ENCODE results near the gene RNU2-1. TPM values are rescaled to one million over a fixed set of nuclear protein-coding genes. Genes with fewer than 3 reads are reported as not detected.

RNU2-1 gene
- total RNA-seq, 4 donors from 2014 or later: not detected

DNA sequence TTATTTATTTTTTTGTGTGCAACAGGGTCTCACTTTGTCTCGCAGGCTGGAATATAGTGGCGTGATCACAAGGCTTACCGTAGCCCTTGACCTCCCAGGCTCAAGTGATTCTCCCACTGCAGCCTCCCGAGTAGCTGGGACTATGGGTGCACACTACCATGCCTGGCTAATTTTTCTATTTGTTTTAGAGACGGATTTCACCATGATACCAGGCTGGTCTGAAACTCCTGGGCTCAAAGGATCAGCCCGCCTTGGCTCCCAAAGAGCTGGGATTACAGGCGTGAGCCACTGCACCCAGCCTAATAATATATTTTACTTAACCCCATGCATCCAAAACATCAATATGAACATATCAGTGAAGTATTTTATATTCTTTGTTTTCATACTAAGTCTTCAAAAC, 7.4 kb downstream of the RNU2-1 start:
- TF ChIP-seq POLR2A (IDR thresholded peaks at IDR 0.05) (no peak), CTCF (IDR thresholded peaks at IDR 0.05) (no peak), POLR2AphosphoS5 (IDR thresholded peaks at IDR 0.05) (no peak), EP300 (IDR thresholded peaks at IDR 0.05) (no peak)
- Histone ChIP-seq H3K27me3 (no peaks in the 10 kb centered on the region), H3K27ac (no peak overlapping the region), H3K4me1 (no peaks in the 10 kb centered on the region), H3K36me3 (peaks cover 4% of the 10 kb centered on the region), H3K9me3 (no peaks in the 10 kb centered on the region), H3K4me3 (no peak overlapping the region)
- WGBS: 89% methylated on average over 7 of the region's 7 CpGs
- peak in 1 of 2 donors; percentile 26 for DNase-seq (ENCODE audit: low spot score in 2 of 2)

- Histone ChIP-seq H3K4me1 (no peaks in the 10 kb centered on the region), H3K27ac (no peak overlapping the region), H3K4me3 (no peak overlapping the region), H3K36me3 (peaks cover 4% of the 10 kb centered on the region), H3K27me3 (no peaks in the 10 kb centered on the region), H3K9me3 (no peaks in the 10 kb centered on the region)
- 75% methylated on average over 3 of the region's 7 CpGs for WGBS
- no peak for TF ChIP-seq POLR2AphosphoS5 (IDR thresholded peaks at IDR 0.05)
- TF ChIP-seq EP300 (IDR thresholded peaks at IDR 0.05): no peak
- no peak for TF ChIP-seq CTCF (IDR thresholded peaks at IDR 0.05)
- no peak for TF ChIP-seq POLR2A (IDR thresholded peaks at IDR 0.05)
- peak; percentile 32 to 44 for DNase-seq (ENCODE audit: low spot score in 2 of 2)
These were observed 9.6 kb downstream of the RNU2-1 start for GRCh38 chr17:43224146-43224705.

DNA sequence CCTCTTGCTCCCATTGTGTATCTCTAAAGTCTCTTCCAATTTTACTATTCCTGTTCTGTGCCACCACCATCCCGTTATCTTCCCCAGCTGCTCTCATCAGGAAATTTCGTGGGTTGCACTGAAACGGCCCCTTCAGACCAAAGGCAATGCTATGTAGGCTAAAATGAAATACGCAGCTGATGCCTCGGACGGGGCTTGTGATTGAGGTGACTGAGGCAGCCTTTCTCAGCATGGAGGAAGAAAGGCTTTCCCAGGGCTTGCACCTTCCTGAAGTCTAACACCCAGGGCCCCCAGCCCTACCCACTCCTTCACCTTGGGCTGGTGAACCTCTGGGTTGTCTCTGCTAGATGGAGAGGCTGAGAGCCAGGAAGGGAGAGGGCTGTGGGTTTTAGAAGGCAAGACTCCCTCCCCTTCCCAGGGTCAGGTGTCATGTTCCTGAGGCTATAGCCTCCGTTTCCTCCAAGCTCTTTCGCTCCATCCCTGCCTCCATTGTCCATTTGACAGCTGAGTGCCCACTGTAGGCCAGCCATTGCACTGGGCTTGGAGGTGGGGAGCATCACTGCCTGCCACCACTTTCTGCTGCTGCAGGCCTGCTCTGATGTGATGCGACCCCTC, 13.2 kb downstream of the RNU2-1 start:
- DNase-seq (ENCODE audit: low spot score in 2 of 2): peak in 1 of 2 donors; percentile 44
- no peak for TF ChIP-seq POLR2AphosphoS5 (IDR thresholded peaks at IDR 0.05)
- no peak for TF ChIP-seq CTCF (IDR thresholded peaks at IDR 0.05)
- no peak for TF ChIP-seq POLR2A (IDR thresholded peaks at IDR 0.05)
- no peak for TF ChIP-seq EP300 (IDR thresholded peaks at IDR 0.05)
- Histone ChIP-seq H3K27me3 (no peaks in the 10 kb centered on the region), H3K9me3 (no peaks in the 10 kb centered on the region), H3K27ac (no peak overlapping the region), H3K4me3 (no peak overlapping the region), H3K4me1 (no peaks in the 10 kb centered on the region), H3K36me3 (peaks cover 24% of the 10 kb centered on the region)
- WGBS: 89% methylated on average over 9 of the region's 9 CpGs

DNA sequence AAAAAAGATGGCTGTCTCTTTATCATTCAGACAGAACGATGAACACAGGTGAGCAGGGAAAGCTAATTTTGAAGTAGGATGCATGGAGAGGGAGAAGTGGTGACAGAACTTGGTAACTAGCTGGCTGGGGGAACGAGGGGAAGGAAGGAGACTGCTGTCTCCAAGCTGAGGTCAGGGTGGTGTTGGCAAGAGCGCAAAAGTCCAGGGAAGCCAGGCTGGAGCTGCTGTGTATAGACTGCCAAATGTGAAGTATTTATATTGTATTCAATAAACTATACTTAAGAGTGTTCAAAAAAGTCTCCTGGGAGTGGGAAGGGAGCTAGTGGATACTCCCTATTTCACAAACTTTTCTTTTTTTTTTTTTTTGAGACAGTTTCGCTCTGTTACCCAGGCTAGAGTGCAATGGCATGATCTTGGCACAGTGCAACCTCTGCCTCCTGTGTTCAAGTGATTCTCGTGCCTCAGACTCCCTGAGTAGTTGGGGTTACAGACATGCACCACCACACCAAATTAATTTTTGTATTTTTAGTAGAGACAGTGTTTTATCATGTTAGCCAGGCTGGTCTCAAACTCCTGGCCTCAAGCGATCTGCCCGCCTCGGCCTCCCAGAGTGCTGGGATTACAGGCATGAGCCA, 13.9 kb downstream of the RNU2-1 start:
- no peak overlapping the region for H3K27ac ChIP-seq
- H3K4me1 ChIP-seq: no peaks in the 10 kb centered on the region
- no peak overlapping the region for H3K4me3 ChIP-seq
- peaks cover 26% of the 10 kb centered on the region for H3K36me3 ChIP-seq
- TF ChIP-seq EP300 (IDR thresholded peaks at IDR 0.05) (no peak), POLR2A (IDR thresholded peaks at IDR 0.05) (no peak), POLR2AphosphoS5 (IDR thresholded peaks at IDR 0.05) (no peak), CTCF (IDR thresholded peaks at IDR 0.05) (no peak)
- no peaks in the 10 kb centered on the region for H3K9me3 ChIP-seq
- peak in 1 of 2 donors; percentile 12 for DNase-seq (ENCODE audit: low spot score in 2 of 2)
- 81% methylated on average over 8 of the region's 8 CpGs for WGBS
- H3K27me3 ChIP-seq: no peaks in the 10 kb centered on the region

- no peak overlapping the region for H3K27ac ChIP-seq
- H3K27me3 ChIP-seq: no peaks in the 10 kb centered on the region
- TF ChIP-seq CTCF (IDR thresholded peaks at IDR 0.05) (no peak), POLR2AphosphoS5 (IDR thresholded peaks at IDR 0.05) (no peak), EP300 (IDR thresholded peaks at IDR 0.05) (no peak)
- H3K9me3 ChIP-seq: no peaks in the 10 kb centered on the region
- DNase-seq (ENCODE audit: low spot score in 2 of 2): peak in 1 of 2 donors; percentile 47
- H3K36me3 ChIP-seq: peaks cover 26% of the 10 kb centered on the region
- 95% methylated on average over 2 of the region's 2 CpGs for WGBS
- H3K4me1 ChIP-seq: no peaks in the 10 kb centered on the region
- H3K4me3 ChIP-seq: no peak overlapping the region
These were observed 14.8 kb downstream of the RNU2-1 start for GRCh38 chr17:43219001-43219400.
